Hematopoietic multipotent progenitor cell treated with erythropoietin and hydrocortisone succinate and interleukin-3 and kit ligand, for 6 days (in vitro differentiated cells): ENCODE measurements around the gene MTIF3.
A peak's percentile ranks its signal among the peaks of the same experiment; 100 is the strongest.
"Not testable (repeated sequence)": the region's sequence is repeated elsewhere in the genome, so short reads cannot be mapped to it uniquely, and the experiment has no call there.

Experiments used
- DNase-seq: peaks from one replicate; pipeline ENCODE4 v3.0.0-alpha.2; 2015

The MTIF3 gene

DNA sequence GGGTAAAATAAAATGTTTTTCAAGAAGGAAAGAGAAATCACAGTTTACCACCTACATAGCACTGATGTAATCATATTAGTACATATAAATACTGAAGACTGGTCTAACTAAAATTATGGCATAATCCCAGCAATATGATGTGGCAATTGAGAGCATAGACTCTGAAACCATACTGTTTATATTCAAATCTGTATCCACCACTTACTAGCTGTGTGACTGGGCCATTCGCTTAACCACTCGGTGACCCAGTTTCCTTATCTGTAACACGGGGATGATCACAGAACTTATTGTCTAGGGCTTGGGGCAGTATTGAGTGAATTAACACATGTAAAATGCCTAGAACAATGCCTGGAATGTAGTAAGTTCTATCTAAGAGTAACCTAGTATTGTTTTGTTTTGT is 39.0 kb downstream of the MTIF3 start:
- no peak for DNase-seq

DNA sequence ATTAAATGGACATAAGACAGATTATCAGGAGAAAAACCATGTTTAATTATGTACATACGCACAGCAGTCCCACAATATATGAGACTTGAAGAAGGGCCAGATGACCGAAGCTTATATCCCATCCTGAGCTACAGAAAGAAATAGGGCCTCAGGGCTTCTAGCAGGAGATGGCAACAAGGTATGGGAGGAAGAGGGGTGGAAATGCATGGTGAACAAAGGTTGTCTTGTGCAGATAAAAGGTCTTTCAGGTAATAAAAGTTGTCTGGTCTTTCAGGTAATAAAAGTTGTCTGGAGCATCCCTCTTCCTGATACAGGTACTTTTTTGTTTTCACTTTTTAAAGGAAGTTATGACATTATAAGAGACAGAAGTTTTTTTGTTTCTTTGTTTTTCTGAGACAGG is 41.4 kb downstream of the MTIF3 start:
- no peak for DNase-seq

DNA sequence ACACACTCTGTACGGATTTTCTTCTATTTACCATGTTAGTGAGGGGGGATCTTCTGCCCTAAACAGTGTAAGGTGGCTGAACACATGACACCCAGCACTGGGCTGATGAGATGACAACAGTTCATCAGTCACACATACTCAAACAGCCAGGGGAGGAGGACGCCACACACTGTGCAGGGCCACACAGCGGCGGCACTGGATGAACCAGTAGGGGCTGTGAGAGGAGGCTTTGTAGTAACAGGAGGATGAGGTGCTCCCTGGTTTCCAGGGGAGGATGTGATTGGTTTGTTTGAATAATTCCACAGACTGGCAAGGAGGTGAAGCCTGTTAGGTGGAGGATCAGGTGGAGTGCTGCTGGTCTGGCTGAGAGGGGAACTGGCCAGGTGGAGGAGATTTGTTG is 42.3 kb downstream of the MTIF3 start:
- DNase-seq, result no peak

- DNase-seq, result peak; percentile 74
Measured at GRCh38 chr13:27406178-27406939, 44.0 kb downstream of the MTIF3 start.

DNA sequence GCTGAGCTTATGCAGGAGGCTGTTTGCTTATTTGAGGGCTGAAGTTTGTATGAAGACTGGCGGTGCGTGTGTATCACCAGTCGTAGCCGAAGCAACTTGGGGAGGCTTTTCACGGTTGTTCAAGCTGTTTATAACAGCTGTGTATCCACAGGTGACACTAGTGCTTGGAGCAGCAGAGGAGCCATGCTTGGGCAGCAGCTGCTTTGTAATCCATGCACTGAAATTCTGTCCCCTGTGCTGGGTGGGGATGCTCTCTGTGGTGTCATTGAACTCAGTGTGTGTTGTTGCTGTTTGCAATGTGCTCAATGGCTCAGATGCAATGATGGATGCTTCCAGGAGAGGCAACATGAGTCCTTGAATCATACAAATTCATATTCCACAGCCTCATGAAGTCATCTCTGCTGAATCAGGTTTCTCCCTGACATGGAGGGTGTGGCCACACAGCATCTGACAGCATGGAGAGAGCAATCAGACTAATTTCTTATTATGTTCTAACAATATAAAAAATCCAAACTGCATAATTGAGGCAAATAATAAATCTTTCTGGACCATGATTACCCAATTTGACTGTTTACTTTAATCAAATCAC is 44.7 kb downstream of the MTIF3 start:
- peak; percentile 11 for DNase-seq

DNA sequence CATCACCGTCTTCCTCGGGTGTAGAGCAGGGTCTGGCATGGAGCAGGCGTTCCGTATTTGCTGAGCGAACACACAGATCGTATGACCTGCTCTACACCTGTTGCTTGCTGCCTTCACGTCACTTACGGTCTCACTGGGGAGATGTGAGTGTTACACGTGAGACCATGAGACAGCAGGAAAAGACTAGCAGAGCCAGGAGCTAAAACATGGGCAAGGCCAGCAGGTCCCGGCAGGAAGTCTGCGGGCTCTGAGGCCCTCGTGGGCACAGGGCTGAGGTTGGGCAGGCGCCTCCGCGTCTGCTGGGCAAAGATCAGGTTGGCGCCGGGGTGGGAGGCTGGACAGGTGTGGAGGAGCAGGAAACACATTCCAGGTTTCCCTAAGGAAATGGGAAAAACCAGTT is 45.7 kb downstream of the MTIF3 start:
- DNase-seq, result no peak

- DNase-seq, result no peak
Measured at GRCh38 chr13:27403727-27404385, 46.5 kb downstream of the MTIF3 start.

GRCh38 chr13:27403203-27403678 is 47.1 kb downstream of the MTIF3 start:
- no peak for DNase-seq

- peak; percentile 66 for DNase-seq
Measured at GRCh38 chr13:27401210-27401609, 49.2 kb downstream of the MTIF3 start.

- DNase-seq, result not testable (repeated sequence)
Measured at GRCh38 chr13:27400405-27400804, 50.0 kb downstream of the MTIF3 start.

GRCh38 chr13:27398360-27398759 is 52.0 kb downstream of the MTIF3 start:
- no peak for DNase-seq

DNA sequence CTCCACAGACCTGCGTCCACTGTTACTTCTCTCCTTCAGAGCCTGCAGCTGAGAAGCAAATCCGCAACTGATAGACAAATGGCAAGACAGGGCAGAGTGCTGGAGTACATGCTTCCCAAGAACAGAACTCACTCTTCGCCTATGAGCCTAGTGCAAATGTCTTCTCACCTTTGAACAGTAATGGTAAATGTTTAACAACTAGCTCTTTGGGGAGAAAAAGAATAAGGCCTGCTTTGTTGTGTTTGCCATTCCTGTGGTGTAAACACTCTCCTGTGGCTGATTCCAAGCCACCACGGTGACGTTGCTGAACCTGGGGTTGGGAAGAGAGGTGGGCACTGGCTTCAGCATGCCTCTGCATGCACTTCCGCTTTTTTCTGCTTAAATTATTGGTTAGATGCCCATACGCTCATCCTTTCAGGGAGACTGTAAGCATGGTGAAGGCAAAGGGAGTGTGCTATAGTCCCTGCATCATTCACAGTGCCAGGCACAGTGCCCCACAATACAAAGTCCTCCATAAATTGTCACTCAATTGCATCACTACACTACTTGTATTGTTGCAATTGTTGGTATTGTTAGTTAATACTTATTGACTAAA is 54.0 kb downstream of the MTIF3 start:
- no peak for DNase-seq

- DNase-seq, result no peak
Measured at GRCh38 chr13:27395007-27395510, 55.3 kb downstream of the MTIF3 start.

DNA sequence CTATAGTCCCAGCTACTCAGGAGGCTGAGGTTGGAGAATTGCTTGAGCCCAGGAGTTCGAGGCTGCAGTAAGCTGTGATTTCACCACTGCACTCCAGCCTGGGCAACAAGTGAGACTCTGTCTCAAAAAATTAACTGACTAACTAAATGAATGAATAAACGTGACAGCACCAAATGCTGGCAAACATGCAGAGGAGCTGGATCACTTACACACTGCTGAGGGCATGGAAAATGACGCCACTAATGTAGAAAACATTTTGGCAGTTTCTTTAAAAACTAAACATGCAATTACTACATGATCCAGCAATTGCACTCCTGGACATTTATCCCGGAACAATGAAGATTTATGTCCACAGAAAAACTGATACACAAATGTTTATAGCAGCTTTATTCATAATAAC is 57.3 kb downstream of the MTIF3 start:
- no peak for DNase-seq

DNA sequence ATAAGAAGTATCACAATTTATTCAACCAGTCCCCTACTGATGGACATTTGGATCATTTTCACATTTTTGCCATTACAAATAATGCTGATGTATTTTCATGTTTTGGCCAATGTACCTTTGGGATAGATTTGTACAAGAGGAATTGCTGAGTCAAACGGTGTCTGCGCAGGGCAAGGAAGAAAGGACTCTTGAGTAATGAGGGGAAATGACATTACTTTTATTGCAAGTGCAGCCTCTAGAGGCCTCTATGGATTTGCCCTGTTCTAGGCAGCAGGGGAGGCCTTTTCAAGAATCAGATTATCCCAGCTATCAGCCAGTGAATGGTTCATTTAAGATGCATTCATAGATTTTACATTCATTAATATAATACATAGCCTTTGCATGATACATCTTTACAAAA is 58.9 kb downstream of the MTIF3 start:
- DNase-seq, result peak; percentile 27

DNA sequence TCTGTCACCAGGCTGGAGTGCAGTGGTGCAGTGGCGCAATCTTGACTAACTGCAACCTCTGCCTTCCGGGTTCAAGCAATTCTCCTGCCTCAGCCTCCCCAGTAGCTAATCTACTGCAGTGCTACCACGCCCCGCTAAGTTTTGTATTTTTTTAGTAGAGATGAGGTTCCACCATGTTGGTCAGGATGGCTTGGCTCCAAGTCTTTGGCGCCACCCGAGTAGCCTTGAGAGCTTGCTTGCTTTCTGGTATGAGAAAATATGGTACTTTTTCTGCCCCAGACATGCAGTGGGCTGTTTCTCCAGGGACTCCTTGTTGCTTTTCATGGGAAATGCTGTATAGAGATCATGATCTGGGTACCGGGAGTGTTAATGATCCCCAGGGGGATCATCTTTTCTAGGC is 60.5 kb downstream of the MTIF3 start:
- no peak for DNase-seq

DNA sequence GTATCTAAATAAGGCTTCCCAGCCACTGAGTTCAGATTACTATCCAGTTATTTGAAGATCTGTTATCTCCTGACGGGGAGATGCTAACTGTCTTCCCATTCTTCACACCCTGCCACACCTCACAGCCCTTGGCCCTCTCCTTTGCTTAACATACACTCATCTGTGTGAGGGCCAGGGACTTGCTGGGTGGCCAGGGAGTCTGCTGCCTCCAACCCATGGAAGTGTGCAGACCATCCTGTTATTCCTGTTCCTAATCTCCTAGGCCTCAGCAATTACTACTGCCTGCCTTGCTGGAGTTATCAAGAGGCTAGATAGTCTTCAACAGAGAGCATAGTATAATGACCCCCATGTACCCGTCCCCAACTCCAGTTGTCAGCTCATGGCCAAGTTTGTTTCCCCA is 62.1 kb downstream of the MTIF3 start:
- DNase-seq, result no peak
